ENCODE measurements around the gene IL6.
"Not testable (repeated sequence)": the region's sequence is repeated elsewhere in the genome, so short reads cannot be mapped to it uniquely, and the experiment has no call there.

DNA sequence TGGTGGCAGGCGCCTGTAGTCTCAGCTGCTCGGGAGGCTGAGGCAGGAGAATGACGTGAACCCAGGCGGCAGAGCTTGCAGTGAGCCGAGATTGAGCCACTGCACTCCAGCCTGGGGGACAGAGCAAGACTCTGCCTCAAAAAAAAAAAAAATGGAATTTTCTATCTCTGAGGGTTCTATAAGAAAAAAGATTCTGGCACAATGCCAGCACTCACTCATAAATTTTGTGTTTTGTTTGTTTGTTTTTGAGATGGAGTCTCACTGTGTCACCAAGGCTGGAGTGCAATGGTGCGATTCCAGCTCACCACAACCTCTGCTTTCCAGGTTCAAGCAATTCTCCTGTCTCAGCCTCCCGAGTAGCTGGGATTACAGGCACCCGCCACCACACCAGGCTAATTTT, 38.1 kb upstream of the IL6 start:
- not testable (repeated sequence) for TF ChIP-seq ATF1 (CRISPR knock-in tag; IDR thresholded peaks at IDR 0.05); KAT7 (CRISPR knock-in tag; IDR thresholded peaks at IDR 0.05; ENCODE audit: borderline replicate concordance); NR2C2 (CRISPR knock-in tag; IDR thresholded peaks at IDR 0.05); ZNF138 (CRISPR knock-in tag; conservative IDR thresholded peaks at IDR 0.05); GTF2I (CRISPR knock-in tag; conservative IDR thresholded peaks at IDR 0.05)
- TF ChIP-seq, protein P1, sequence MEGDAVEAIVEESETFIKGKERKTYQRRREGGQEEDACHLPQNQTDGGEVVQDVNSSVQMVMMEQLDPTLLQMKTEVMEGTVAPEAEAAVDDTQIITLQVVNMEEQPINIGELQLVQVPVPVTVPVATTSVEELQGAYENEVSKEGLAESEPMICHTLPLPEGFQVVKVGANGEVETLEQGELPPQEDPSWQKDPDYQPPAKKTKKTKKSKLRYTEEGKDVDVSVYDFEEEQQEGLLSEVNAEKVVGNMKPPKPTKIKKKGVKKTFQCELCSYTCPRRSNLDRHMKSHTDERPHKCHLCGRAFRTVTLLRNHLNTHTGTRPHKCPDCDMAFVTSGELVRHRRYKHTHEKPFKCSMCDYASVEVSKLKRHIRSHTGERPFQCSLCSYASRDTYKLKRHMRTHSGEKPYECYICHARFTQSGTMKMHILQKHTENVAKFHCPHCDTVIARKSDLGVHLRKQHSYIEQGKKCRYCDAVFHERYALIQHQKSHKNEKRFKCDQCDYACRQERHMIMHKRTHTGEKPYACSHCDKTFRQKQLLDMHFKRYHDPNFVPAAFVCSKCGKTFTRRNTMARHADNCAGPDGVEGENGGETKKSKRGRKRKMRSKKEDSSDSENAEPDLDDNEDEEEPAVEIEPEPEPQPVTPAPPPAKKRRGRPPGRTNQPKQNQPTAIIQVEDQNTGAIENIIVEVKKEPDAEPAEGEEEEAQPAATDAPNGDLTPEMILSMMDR (IDR thresholded peaks at IDR 0.05) = not testable (repeated sequence)
- TF ChIP-seq, protein P2, sequence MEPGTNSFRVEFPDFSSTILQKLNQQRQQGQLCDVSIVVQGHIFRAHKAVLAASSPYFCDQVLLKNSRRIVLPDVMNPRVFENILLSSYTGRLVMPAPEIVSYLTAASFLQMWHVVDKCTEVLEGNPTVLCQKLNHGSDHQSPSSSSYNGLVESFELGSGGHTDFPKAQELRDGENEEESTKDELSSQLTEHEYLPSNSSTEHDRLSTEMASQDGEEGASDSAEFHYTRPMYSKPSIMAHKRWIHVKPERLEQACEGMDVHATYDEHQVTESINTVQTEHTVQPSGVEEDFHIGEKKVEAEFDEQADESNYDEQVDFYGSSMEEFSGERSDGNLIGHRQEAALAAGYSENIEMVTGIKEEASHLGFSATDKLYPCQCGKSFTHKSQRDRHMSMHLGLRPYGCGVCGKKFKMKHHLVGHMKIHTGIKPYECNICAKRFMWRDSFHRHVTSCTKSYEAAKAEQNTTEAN (CRISPR knock-in tag; IDR thresholded peaks at IDR 0.05) = not testable (repeated sequence)

Data from WTC11 (cell line).